Activated CD4-positive, alpha-beta T cell treated with anti-CD3 and anti-CD28 coated beads, Interleukin-2, Interleukin-6, amounts not matched to agents 100 ng/mL and 50 ng/mL, durations not matched to agents 16 hours and 8 hours (primary cell): ENCODE results near the gene SPDL1.
"Not testable (repeated sequence)": the region's sequence is repeated elsewhere in the genome, so short reads cannot be mapped to it uniquely, and the experiment has no call there.

ENCODE experiments used
- DNase-seq: peaks from one replicate; pipeline ENCODE4 v3.0.0-alpha.2; 2020

The SPDL1 gene

GRCh38 chr5:169574134-169574646 is 9.4 kb upstream of the SPDL1 start:
- DNase-seq, result no peak

- DNase-seq, result no peak
These were observed 7.4 kb upstream of the SPDL1 start for GRCh38 chr5:169576181-169576598.

- DNase-seq, result peak; percentile 24
These were observed 5.6 kb upstream of the SPDL1 start for GRCh38 chr5:169577951-169578350.

GRCh38 chr5:169580964-169581363 is 2.6 kb upstream of the SPDL1 start:
- DNase-seq, result no peak

- DNase-seq, result peak; percentile 76
These were observed 1.9 kb upstream of the SPDL1 start for GRCh38 chr5:169581580-169582227.

- DNase-seq, result no peak
These were observed 511 bp upstream of the SPDL1 start for GRCh38 chr5:169583101-169583423.

GRCh38 chr5:169584998-169585451 is 1.5 kb downstream of the SPDL1 start:
- DNase-seq, result no peak

- no peak for DNase-seq
These were observed 7.0 kb downstream of the SPDL1 start for GRCh38 chr5:169590602-169591001.

- DNase-seq, result no peak
These were observed 8.1 kb downstream of the SPDL1 start for GRCh38 chr5:169591636-169592035.

- no peak for DNase-seq
These were observed 9.5 kb downstream of the SPDL1 start for GRCh38 chr5:169592937-169593650.

- DNase-seq, result no peak
These were observed 11.7 kb downstream of the SPDL1 start for GRCh38 chr5:169595172-169595820.

- no peak for DNase-seq
These were observed 15.9 kb downstream of the SPDL1 start for GRCh38 chr5:169599451-169599850.

GRCh38 chr5:169602535-169602934 is 19.0 kb downstream of the SPDL1 start:
- DNase-seq, result no peak

- no peak for DNase-seq
These were observed 22.7 kb downstream of the SPDL1 start for GRCh38 chr5:169606279-169606678.

GRCh38 chr5:169607882-169608281 is 24.3 kb downstream of the SPDL1 start:
- no peak for DNase-seq

- DNase-seq, result no peak
These were observed 26.1 kb downstream of the SPDL1 start for GRCh38 chr5:169609716-169610115.

GRCh38 chr5:169610606-169611005 is 27.0 kb downstream of the SPDL1 start:
- DNase-seq, result no peak

GRCh38 chr5:169615561-169615960 is 32.0 kb downstream of the SPDL1 start:
- DNase-seq, result no peak

- not testable (repeated sequence) for DNase-seq
These were observed 40.7 kb downstream of the SPDL1 start for GRCh38 chr5:169624307-169624706.

GRCh38 chr5:169626779-169627178 is 43.2 kb downstream of the SPDL1 start:
- DNase-seq, result no peak

GRCh38 chr5:169627551-169627950 is 44.0 kb downstream of the SPDL1 start:
- DNase-seq, result no peak

- DNase-seq, result no peak
These were observed 45.3 kb downstream of the SPDL1 start for GRCh38 chr5:169628892-169629291.

- peak; percentile 75 for DNase-seq
These were observed 46.4 kb downstream of the SPDL1 start for GRCh38 chr5:169629847-169630548.
